ENCODE data around the gene MINDY4B. TPM values are rescaled to one million over a fixed set of nuclear protein-coding genes. Genes with fewer than 3 reads are reported as not detected.

Gene MINDY4B
- total and polyA plus RNA-seq, 10 of the 15 experiments (the other 5 are each of a cell fraction or from before 2014, with no cell fraction given), result not detected

DNA sequence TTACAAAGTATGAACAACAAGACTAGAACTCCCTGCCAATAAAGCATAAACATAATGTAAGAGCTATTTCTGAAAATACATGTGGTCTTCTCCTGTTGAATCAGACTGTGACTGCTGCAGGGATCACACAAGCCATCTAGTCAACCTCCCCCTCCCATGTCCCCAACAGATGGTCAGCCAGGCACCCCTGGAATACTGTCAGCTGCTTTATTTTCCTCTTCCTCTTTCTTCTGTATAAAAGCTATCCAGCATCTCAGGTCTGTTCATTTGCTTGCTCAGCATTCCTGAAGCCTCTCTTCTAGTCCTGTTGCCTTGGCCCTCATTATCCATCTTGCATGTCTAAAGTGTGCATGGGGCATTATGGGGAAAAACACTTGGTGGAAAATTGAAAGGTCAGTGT, 6.5 kb upstream of the MINDY4B start (continued):
- TF ChIP-seq, protein P1, sequence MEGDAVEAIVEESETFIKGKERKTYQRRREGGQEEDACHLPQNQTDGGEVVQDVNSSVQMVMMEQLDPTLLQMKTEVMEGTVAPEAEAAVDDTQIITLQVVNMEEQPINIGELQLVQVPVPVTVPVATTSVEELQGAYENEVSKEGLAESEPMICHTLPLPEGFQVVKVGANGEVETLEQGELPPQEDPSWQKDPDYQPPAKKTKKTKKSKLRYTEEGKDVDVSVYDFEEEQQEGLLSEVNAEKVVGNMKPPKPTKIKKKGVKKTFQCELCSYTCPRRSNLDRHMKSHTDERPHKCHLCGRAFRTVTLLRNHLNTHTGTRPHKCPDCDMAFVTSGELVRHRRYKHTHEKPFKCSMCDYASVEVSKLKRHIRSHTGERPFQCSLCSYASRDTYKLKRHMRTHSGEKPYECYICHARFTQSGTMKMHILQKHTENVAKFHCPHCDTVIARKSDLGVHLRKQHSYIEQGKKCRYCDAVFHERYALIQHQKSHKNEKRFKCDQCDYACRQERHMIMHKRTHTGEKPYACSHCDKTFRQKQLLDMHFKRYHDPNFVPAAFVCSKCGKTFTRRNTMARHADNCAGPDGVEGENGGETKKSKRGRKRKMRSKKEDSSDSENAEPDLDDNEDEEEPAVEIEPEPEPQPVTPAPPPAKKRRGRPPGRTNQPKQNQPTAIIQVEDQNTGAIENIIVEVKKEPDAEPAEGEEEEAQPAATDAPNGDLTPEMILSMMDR (IDR thresholded peaks at IDR 0.05 in 2 of 3, conservative IDR thresholded peaks at IDR 0.05 in 1 of 3; ENCODE audit: control insufficient read depth in 2 of 3, extremely low read depth in 1 of 3, insufficient read depth in 1 of 3, low read depth in 3 of 3, low read length in 3 of 3), result no peak
- no peak for TF ChIP-seq ATF7 (IDR thresholded peaks at IDR 0.05; ENCODE audit: low read depth)
- TF ChIP-seq TARDBP (IDR thresholded peaks at IDR 0.05; ENCODE audit: borderline replicate concordance), result no peak
- TF ChIP-seq, protein P2, sequence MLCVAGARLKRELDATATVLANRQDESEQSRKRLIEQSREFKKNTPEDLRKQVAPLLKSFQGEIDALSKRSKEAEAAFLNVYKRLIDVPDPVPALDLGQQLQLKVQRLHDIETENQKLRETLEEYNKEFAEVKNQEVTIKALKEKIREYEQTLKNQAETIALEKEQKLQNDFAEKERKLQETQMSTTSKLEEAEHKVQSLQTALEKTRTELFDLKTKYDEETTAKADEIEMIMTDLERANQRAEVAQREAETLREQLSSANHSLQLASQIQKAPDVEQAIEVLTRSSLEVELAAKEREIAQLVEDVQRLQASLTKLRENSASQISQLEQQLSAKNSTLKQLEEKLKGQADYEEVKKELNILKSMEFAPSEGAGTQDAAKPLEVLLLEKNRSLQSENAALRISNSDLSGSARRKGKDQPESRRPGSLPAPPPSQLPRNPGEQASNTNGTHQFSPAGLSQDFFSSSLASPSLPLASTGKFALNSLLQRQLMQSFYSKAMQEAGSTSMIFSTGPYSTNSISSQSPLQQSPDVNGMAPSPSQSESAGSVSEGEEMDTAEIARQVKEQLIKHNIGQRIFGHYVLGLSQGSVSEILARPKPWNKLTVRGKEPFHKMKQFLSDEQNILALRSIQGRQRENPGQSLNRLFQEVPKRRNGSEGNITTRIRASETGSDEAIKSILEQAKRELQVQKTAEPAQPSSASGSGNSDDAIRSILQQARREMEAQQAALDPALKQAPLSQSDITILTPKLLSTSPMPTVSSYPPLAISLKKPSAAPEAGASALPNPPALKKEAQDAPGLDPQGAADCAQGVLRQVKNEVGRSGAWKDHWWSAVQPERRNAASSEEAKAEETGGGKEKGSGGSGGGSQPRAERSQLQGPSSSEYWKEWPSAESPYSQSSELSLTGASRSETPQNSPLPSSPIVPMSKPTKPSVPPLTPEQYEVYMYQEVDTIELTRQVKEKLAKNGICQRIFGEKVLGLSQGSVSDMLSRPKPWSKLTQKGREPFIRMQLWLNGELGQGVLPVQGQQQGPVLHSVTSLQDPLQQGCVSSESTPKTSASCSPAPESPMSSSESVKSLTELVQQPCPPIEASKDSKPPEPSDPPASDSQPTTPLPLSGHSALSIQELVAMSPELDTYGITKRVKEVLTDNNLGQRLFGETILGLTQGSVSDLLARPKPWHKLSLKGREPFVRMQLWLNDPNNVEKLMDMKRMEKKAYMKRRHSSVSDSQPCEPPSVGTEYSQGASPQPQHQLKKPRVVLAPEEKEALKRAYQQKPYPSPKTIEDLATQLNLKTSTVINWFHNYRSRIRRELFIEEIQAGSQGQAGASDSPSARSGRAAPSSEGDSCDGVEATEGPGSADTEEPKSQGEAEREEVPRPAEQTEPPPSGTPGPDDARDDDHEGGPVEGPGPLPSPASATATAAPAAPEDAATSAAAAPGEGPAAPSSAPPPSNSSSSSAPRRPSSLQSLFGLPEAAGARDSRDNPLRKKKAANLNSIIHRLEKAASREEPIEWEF (IDR thresholded peaks at IDR 0.05; ENCODE audit: insufficient replicate concordance, low read depth, low read length), result no peak
- no peak for TF ChIP-seq NFXL1 (IDR thresholded peaks at IDR 0.05; ENCODE audit: borderline replicate concordance)

DNA sequence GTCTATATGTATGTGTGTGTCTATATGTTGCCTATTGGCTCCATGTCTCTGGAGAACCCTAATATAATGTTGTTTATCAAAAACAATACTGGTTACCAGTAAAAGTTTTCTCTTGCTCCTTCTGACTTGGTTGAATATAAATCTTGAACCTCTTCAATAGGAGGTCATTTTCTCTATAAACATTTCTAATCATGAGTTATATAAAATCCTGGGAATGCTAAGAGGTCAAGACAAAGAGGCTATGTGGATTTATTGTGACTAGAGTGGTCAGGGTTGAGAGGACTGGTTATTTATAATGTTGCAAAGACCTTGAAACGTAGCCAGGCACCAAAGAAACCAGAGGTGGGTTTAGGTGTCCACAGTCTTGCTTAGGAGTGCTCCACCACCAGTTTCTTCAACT, 1.2 kb upstream of the MINDY4B start:
- Histone ChIP-seq H3K27ac (ENCODE audit: control insufficient read depth, insufficient read depth) (no peak overlapping the region), H2AFZ (ENCODE audit: control insufficient read depth, low read depth, low read length) (no peak overlapping the region), H3K9ac (ENCODE audit: control insufficient read depth, insufficient read depth, low read length) (no peak overlapping the region), H3K79me2 (ENCODE audit: control insufficient read depth, insufficient read depth, low read length) (no peaks in the 10 kb centered on the region), H3K9me3 (replicated peaks; ENCODE audit: control insufficient read depth, insufficient read depth, low read length) (no peaks in the 10 kb centered on the region), H3K36me3 (ENCODE audit: control insufficient read depth in 2 of 2, insufficient read depth in 2 of 2, low read length in 1 of 2) (no peaks in the 10 kb centered on the region), H3K27me3 (replicated peaks in 1 of 2; ENCODE audit: control insufficient read depth in 2 of 2, insufficient read depth in 2 of 2, low read length in 1 of 2) (peaks cover 2 to 4% of the 10 kb centered on the region in 2 experiments; a peak in 3 of 4 replicates), H4K20me1 (ENCODE audit: control insufficient read depth, insufficient read depth) (no peaks in the 10 kb centered on the region), H3K4me2 (ENCODE audit: control insufficient read depth, insufficient read depth) (no peak overlapping the region), H3K4me1 (ENCODE audit: control insufficient read depth, insufficient read depth, low read length) (no peaks in the 10 kb centered on the region), H3K4me3 (no peak overlapping the region)
- POLR2A ChIA-PET, result no interaction called here
- TF ChIP-seq BRCA1 (IDR thresholded peaks at IDR 0.05; ENCODE audit: low read depth, low read length), result no peak
- TF ChIP-seq, protein P3, sequence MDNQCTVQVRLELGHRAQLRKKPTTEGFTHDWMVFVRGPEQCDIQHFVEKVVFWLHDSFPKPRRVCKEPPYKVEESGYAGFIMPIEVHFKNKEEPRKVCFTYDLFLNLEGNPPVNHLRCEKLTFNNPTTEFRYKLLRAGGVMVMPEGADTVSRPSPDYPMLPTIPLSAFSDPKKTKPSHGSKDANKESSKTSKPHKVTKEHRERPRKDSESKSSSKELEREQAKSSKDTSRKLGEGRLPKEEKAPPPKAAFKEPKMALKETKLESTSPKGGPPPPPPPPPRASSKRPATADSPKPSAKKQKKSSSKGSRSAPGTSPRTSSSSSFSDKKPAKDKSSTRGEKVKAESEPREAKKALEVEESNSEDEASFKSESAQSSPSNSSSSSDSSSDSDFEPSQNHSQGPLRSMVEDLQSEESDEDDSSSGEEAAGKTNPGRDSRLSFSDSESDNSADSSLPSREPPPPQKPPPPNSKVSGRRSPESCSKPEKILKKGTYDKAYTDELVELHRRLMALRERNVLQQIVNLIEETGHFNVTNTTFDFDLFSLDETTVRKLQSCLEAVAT (IDR thresholded peaks at IDR 0.05), result no peak
- TF ChIP-seq PBX3 (IDR thresholded peaks at IDR 0.05; ENCODE audit: insufficient replicate concordance, low read depth, low read length), result no peak
- ATAC-seq, result no peak
- CTCF ChIA-PET, result no interaction called here
- intact Hi-C loops (cut with micrococcal nuclease; ENCODE audit: unreplicated experiment) (no loop called here), in situ Hi-C loops (cut with MboI) (no loop called here)
- RAD21 ChIA-PET (ENCODE audit: unreplicated experiment), result no interaction called here
- 0% methylated on average over 1 of the region's 1 CpG for WGBS (ENCODE audit: insufficient coverage, insufficient replicate concordance, low lambda C conversion rate, missing lambda C conversion rate)
- no peak for DNase-seq (ENCODE audit: low read depth, low spot score)
- SMC1A ChIA-PET (ENCODE audit: uncharacterized antibody, unreplicated experiment), result no interaction called here
- BruUV-seq (replicated peaks), result no TSS peak
- no peak for FAIRE-seq

All from GM12878 (cell line).